ENCODE measurements around the gene TMEM123.

Gene TMEM123

GRCh38 chr11:102402548-102402947, 50.0 kb downstream of the TMEM123 start:
- TF ChIP-seq FOXP2 (optimal IDR thresholded peaks at IDR 0.05; ENCODE audit: borderline replicate concordance, extremely low read depth, extremely low read length, insufficient read depth) (no peak), POLR2AphosphoS5 (IDR thresholded peaks at IDR 0.05; ENCODE audit: low read depth, low read length) (no peak), REST (IDR thresholded peaks at IDR 0.05; ENCODE audit: insufficient read depth in 1 of 2, low read depth in 2 of 2, low read length in 2 of 2) (no peak), SIN3A (IDR thresholded peaks at IDR 0.05; ENCODE audit: borderline replicate concordance, insufficient read depth, low read length) (no peak), TAF1 (IDR thresholded peaks at IDR 0.05; ENCODE audit: borderline replicate concordance, insufficient read depth, low read length) (no peak)

GRCh38 chr11:102401905-102402304, 50.7 kb downstream of the TMEM123 start:
- no peak for TF ChIP-seq FOXP2 (optimal IDR thresholded peaks at IDR 0.05; ENCODE audit: borderline replicate concordance, extremely low read depth, extremely low read length, insufficient read depth)
- TF ChIP-seq TAF1 (IDR thresholded peaks at IDR 0.05; ENCODE audit: borderline replicate concordance, insufficient read depth, low read length): no peak
- no peak for TF ChIP-seq POLR2AphosphoS5 (IDR thresholded peaks at IDR 0.05; ENCODE audit: low read depth, low read length)
- TF ChIP-seq REST (IDR thresholded peaks at IDR 0.05; ENCODE audit: insufficient read depth in 1 of 2, low read depth in 2 of 2, low read length in 2 of 2): no peak
- no peak for TF ChIP-seq SIN3A (IDR thresholded peaks at IDR 0.05; ENCODE audit: borderline replicate concordance, insufficient read depth, low read length)

GRCh38 chr11:102400603-102401002, 52.0 kb downstream of the TMEM123 start:
- no peak for TF ChIP-seq REST (IDR thresholded peaks at IDR 0.05; ENCODE audit: insufficient read depth in 1 of 2, low read depth in 2 of 2, low read length in 2 of 2)
- no peak for TF ChIP-seq POLR2AphosphoS5 (IDR thresholded peaks at IDR 0.05; ENCODE audit: low read depth, low read length)
- no peak for TF ChIP-seq SIN3A (IDR thresholded peaks at IDR 0.05; ENCODE audit: borderline replicate concordance, insufficient read depth, low read length)
- TF ChIP-seq FOXP2 (optimal IDR thresholded peaks at IDR 0.05; ENCODE audit: borderline replicate concordance, extremely low read depth, extremely low read length, insufficient read depth): no peak
- TF ChIP-seq TAF1 (IDR thresholded peaks at IDR 0.05; ENCODE audit: borderline replicate concordance, insufficient read depth, low read length): no peak

- no peak for TF ChIP-seq REST (IDR thresholded peaks at IDR 0.05; ENCODE audit: insufficient read depth in 1 of 2, low read depth in 2 of 2, low read length in 2 of 2)
- TF ChIP-seq SIN3A (IDR thresholded peaks at IDR 0.05; ENCODE audit: borderline replicate concordance, insufficient read depth, low read length): no peak
- TF ChIP-seq TAF1 (IDR thresholded peaks at IDR 0.05; ENCODE audit: borderline replicate concordance, insufficient read depth, low read length): no peak
- TF ChIP-seq FOXP2 (optimal IDR thresholded peaks at IDR 0.05; ENCODE audit: borderline replicate concordance, extremely low read depth, extremely low read length, insufficient read depth): no peak
- no peak for TF ChIP-seq POLR2AphosphoS5 (IDR thresholded peaks at IDR 0.05; ENCODE audit: low read depth, low read length)
These were observed 53.4 kb downstream of the TMEM123 start for GRCh38 chr11:102399189-102399588.

- no peak for TF ChIP-seq SIN3A (IDR thresholded peaks at IDR 0.05; ENCODE audit: borderline replicate concordance, insufficient read depth, low read length)
- no peak for TF ChIP-seq TAF1 (IDR thresholded peaks at IDR 0.05; ENCODE audit: borderline replicate concordance, insufficient read depth, low read length)
- TF ChIP-seq POLR2AphosphoS5 (IDR thresholded peaks at IDR 0.05; ENCODE audit: low read depth, low read length): no peak
- TF ChIP-seq FOXP2 (optimal IDR thresholded peaks at IDR 0.05; ENCODE audit: borderline replicate concordance, extremely low read depth, extremely low read length, insufficient read depth): no peak
These were observed 54.3 kb downstream of the TMEM123 start for GRCh38 chr11:102398297-102398696.
